K562 (cell line): ENCODE measurements around the gene PROKR1. TPM values are rescaled to one million over a fixed set of nuclear protein-coding genes. Genes with fewer than 3 reads are reported as not detected.
A peak's percentile ranks its signal among the peaks of the same experiment; 100 is the strongest.
"Not testable (repeated sequence)": the region's sequence is repeated elsewhere in the genome, so short reads cannot be mapped to it uniquely, and the experiment has no call there.

Experiments used
- AFF4 ChIP-seq: sonication (generic); formaldehyde crosslinking; IDR thresholded peaks from 2 replicates; pipeline ENCODE4 v1.8.0; 2023; ENCODE audit warnings: mild to moderate bottlenecking, missing genetic modification reagents
- ATF1 ChIP-seq, 2 experiments: fragments of 450-650 bp in 1 of 2; IDR thresholded peaks; 2 replicates each; pipeline ENCODE4 v1.6.1; 2016; ENCODE audit warnings: missing compliant biosample characterization in 1 of 2, missing genetic modification characterization in 1 of 2
- CTBP1 ChIP-seq: fragments of 450-650 bp; IDR thresholded peaks from 2 replicates; pipeline ENCODE4 v1.6.1; 2016; ENCODE audit warnings: borderline replicate concordance
- EHMT2 ChIP-seq: fragments of 450-650 bp; IDR thresholded peaks from 2 replicates; pipeline ENCODE4 v1.6.1; 2018; ENCODE audit warnings: antibody characterized with exemption
- EP400 ChIP-seq: fragments of 450-650 bp; IDR thresholded peaks from 2 replicates; pipeline ENCODE4 v1.6.1; 2017; ENCODE audit warnings: antibody characterized with exemption, mild to moderate bottlenecking, moderate library complexity
- HDAC1 ChIP-seq, 2 experiments: fragments of 450-650 bp; IDR thresholded peaks; 2 replicates each; pipeline ENCODE4 v1.6.1; 2016 to 2017; ENCODE audit warnings: inconsistent platforms in 1 of 2, mild to moderate bottlenecking in 1 of 2, moderate library complexity in 1 of 2
- L3MBTL2 ChIP-seq: fragments of 450-650 bp; IDR thresholded peaks from 2 replicates; pipeline ENCODE4 v1.6.1; 2016; ENCODE audit warnings: mild to moderate bottlenecking, moderate library complexity
- MEIS2 ChIP-seq: fragments of 450-650 bp; IDR thresholded peaks from 2 replicates; pipeline ENCODE4 v1.6.1; 2014; ENCODE audit warnings: mild to moderate bottlenecking; ENCODE audit not compliant: partially characterized antibody
- MTA3 ChIP-seq: fragments of 450-650 bp; formaldehyde crosslinking; IDR thresholded peaks from 2 replicates; pipeline ENCODE4 v1.6.1; 2017; ENCODE audit warnings: mild to moderate bottlenecking, borderline replicate concordance
- NFRKB ChIP-seq: fragments of 450-650 bp; IDR thresholded peaks from 2 replicates; pipeline ENCODE4 v1.6.1; 2016; ENCODE audit warnings: low read depth
- PKNOX1 ChIP-seq: fragments of 450-650 bp; IDR thresholded peaks from 2 replicates; pipeline ENCODE4 v1.6.1; 2016
- POLR2A ChIP-seq: fragments of 450-650 bp; conservative IDR thresholded peaks from 2 replicates; pipeline ENCODE4 v1.6.1; 2016
- POLR2B ChIP-seq: fragments of 450-650 bp; IDR thresholded peaks from 2 replicates; pipeline ENCODE4 v1.6.1; 2018; ENCODE audit warnings: low read depth; ENCODE audit not compliant: partially characterized antibody
- SUPT5H ChIP-seq: fragments of 450-650 bp; IDR thresholded peaks from 2 replicates; pipeline ENCODE4 v1.6.1; 2016
- TAF7 ChIP-seq: fragments of 450-650 bp; IDR thresholded peaks from 2 replicates; pipeline ENCODE4 v1.6.1; 2016; ENCODE audit warnings: missing genetic modification characterization, missing compliant biosample characterization
- TAF9B ChIP-seq: fragments of 450-650 bp; IDR thresholded peaks from 2 replicates; pipeline ENCODE4 v1.6.1; 2018; ENCODE audit warnings: mild to moderate bottlenecking; ENCODE audit not compliant: partially characterized antibody
- ZBTB2 ChIP-seq: fragments of 450-650 bp; IDR thresholded peaks from 2 replicates; pipeline ENCODE4 v1.6.1; 2016; ENCODE audit warnings: antibody characterized with exemption
- polyA plus RNA-seq, 8 experiments: library from polyadenylated mRNA; depleted of rRNA in 4 of 8; stranded (reverse) in 5 of 8; unstranded in 3 of 8; fragments of >200 nt; fragmentation: Nextera tagmentation in 2 of 8; fragmentation: Illumina TruSeq in 1 of 8; extraction: Ambion mirVana in 2 of 8; extraction: Trizol in 1 of 8; gene quantifications; 2 replicates each; pipeline versions ENCODE4 v1.2.1 to v1.2.3, GENCODE V29; 2011 to 2014; ENCODE audit warnings: inconsistent platforms in 1 of 8, missing spikeins in 1 of 8
- total RNA-seq, 7 experiments: library from RNA; depleted of rRNA in 6 of 7; stranded (reverse); fragments of >200 nt in 6 of 7; fragmentation: Illumina TruSeq in 2 of 7; extraction: Trizol in 2 of 7; gene quantifications; 2 replicates each; pipeline versions ENCODE4 v1.2.1 to v1.2.3, GENCODE V29; 2011 to 2021; ENCODE audit warnings: low replicate concordance in 1 of 7
- TF ChIP-seq, protein P1 (sequence below), 2 experiments: fragments of 450-650 bp; conservative IDR thresholded peaks; 2 replicates each; pipeline ENCODE4 v1.6.1; 2017; ENCODE audit warnings: mild to moderate bottlenecking in 2 of 2, moderate library complexity in 2 of 2

The PROKR1 gene
- total and polyA plus RNA-seq, 9 of the 15 experiments (the other 6 are each of a cell fraction or from before 2014, with no cell fraction given): 0.01 to 0.18 (median 0.09) TPM; not detected in 1

GRCh38 chr2:68679166-68679916 lies 36.0 kb downstream of the PROKR1 start (continued):
- TF ChIP-seq AFF4 (CRISPR knock-in tag) (0 out of 2 replicates have a peak, but pooled peaks have one; percentile 25), TAF7 (tag) (peak; percentile 77), MTA3 (peak; percentile 78; the same call in 1 of the 2 replicates), ZBTB2 (0 out of 2 replicates have a peak, but pooled peaks have one; percentile 23), NFRKB (peak; percentile 95), MEIS2 (peak; percentile 58), EP400 (peak; percentile 71), TAF9B (peak; percentile 76), HDAC1 (IDR thresholded peaks at IDR 0.05) (peak in 1 of 2 experiments; percentile 26; a peak in 1 of 4 replicates), POLR2A (peak; percentile 71), SUPT5H (peak; percentile 59), ATF1 (tag; IDR thresholded peaks at IDR 0.05) (peak; percentile 43; the same call in 1 of the 2 replicates), POLR2B (peak; percentile 39), L3MBTL2 (peak; percentile 54), EHMT2 (0 out of 2 replicates have a peak, but pooled peaks have one; percentile 13), CTBP1 (peak; percentile 47; the same call in 1 of the 2 replicates), PKNOX1 (peak; percentile 72)
- TF ChIP-seq, protein P1, sequence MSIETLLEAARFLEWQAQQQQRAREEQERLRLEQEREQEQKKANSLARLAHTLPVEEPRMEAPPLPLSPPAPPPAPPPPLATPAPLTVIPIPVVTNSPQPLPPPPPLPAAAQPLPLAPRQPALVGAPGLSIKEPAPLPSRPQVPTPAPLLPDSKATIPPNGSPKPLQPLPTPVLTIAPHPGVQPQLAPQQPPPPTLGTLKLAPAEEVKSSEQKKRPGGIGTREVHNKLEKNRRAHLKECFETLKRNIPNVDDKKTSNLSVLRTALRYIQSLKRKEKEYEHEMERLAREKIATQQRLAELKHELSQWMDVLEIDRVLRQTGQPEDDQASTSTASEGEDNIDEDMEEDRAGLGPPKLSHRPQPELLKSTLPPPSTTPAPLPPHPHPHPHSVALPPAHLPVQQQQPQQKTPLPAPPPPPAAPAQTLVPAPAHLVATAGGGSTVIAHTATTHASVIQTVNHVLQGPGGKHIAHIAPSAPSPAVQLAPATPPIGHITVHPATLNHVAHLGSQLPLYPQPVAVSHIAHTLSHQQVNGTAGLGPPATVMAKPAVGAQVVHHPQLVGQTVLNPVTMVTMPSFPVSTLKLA (conservative IDR thresholded peaks at IDR 0.05): peak; percentile 50 to 66; a peak in 1 of 4 replicates
- TF ChIP-seq ATF1 (CRISPR knock-in tag; IDR thresholded peaks at IDR 0.05): not testable (repeated sequence)
